Fibroblast of lung (primary cell): ENCODE measurements around the gene PLEKHA5. TPM values are rescaled to one million over a fixed set of nuclear protein-coding genes. Genes with fewer than 3 reads are reported as not detected.
A peak's percentile ranks its signal among the peaks of the same experiment; 100 is the strongest.

Experiments used
- DNase-seq, 2 donors: peaks; one replicate each; pipeline versions ENCODE4 v3.0.0 to v3.0.0-alpha.2; 2010; ENCODE audit warnings: low read depth in 2 of 2
- H2AFZ ChIP-seq: 2 replicates; pipeline ENCODE4 v1.5.1; 2012; ENCODE audit warnings: low read length, control low read depth, inconsistent platforms
- H3K27ac ChIP-seq: 2 replicates; pipeline ENCODE4 v1.5.1; 2011; ENCODE audit warnings: low read length, control low read depth; ENCODE audit not compliant: insufficient read depth
- H3K27me3 ChIP-seq: 2 replicates; pipeline ENCODE4 v1.5.1; 2011; ENCODE audit warnings: mild to moderate bottlenecking, low read length; ENCODE audit not compliant: control insufficient read depth, insufficient read depth
- H3K36me3 ChIP-seq: 2 replicates; pipeline ENCODE4 v1.5.1; 2011; ENCODE audit warnings: low read length; ENCODE audit not compliant: control insufficient read depth, insufficient read depth
- H3K4me1 ChIP-seq: 2 replicates; pipeline ENCODE4 v1.5.1; 2011; ENCODE audit warnings: low read length; ENCODE audit not compliant: control insufficient read depth, insufficient read depth; ENCODE audit errors: extremely low read depth
- H3K4me2 ChIP-seq: 2 replicates; pipeline ENCODE4 v1.5.1; 2011; ENCODE audit warnings: low read length, control low read depth; ENCODE audit not compliant: insufficient read depth; ENCODE audit errors: extremely low read depth
- H3K4me3 ChIP-seq, 4 experiments: fragments of 200-600 bp in 1 of 4; sonication (generic) in 1 of 4; replicated peaks in 1 of 4; 2 replicates each; pipeline ENCODE4 v1.5.1; 2011 to 2016; ENCODE audit warnings: low read length in 4 of 4, low read depth in 3 of 4, mild to moderate bottlenecking in 3 of 4, control low read depth in 2 of 4, inconsistent platforms in 1 of 4, mixed read lengths in 1 of 4; ENCODE audit not compliant: insufficient read depth in 1 of 4; ENCODE audit errors: control extremely low read depth in 1 of 4
- H3K79me2 ChIP-seq: 2 replicates; pipeline ENCODE4 v1.5.1; 2012; ENCODE audit warnings: mild to moderate bottlenecking, low read length, inconsistent platforms; ENCODE audit not compliant: control insufficient read depth, insufficient read depth
- H3K9ac ChIP-seq: 2 replicates; pipeline ENCODE4 v1.5.1; 2011; ENCODE audit warnings: mild to moderate bottlenecking, low read length, control low read depth; ENCODE audit not compliant: insufficient read depth
- H3K9me3 ChIP-seq: 2 replicates; pipeline ENCODE4 v1.5.1; 2012; ENCODE audit warnings: low read depth, low read length; ENCODE audit not compliant: control insufficient read depth, insufficient read depth
- H4K20me1 ChIP-seq: 2 replicates; pipeline ENCODE4 v1.5.1; 2011; ENCODE audit warnings: low read length; ENCODE audit not compliant: control insufficient read depth, insufficient read depth; ENCODE audit errors: extremely low read depth
- EZH2 ChIP-seq: IDR thresholded peaks from 2 replicates; pipeline ENCODE4 v1.5.1; 2012; ENCODE audit warnings: low read length, control low read depth, mild to moderate bottlenecking; ENCODE audit errors: missing control alignments
- polyA plus RNA-seq, 2 donors: library from polyadenylated mRNA; depleted of rRNA in 1 of 2; stranded (reverse) in 1 of 2; unstranded in 1 of 2; fragments of >200 nt; gene quantifications; 2 replicates each; pipeline ENCODE4 v1.2.1, GENCODE V29; 2011 to 2012; ENCODE audit warnings: missing spikeins in 1 of 2
- total RNA-seq: library from RNA; depleted of rRNA; stranded (reverse); fragments of >200 nt; gene quantifications from 2 replicates; pipeline ENCODE4 v1.2.1, GENCODE V29; 2014
- TF ChIP-seq, protein P1 (sequence below), 2 donors: IDR thresholded peaks in 1 of 2; conservative IDR thresholded peaks in 1 of 2; 1 replicate in 1 of 2; 2 replicates in 1 of 2; pipeline ENCODE4 v1.5.1; 2011 to 2012; ENCODE audit warnings: low read length in 2 of 2, control low read depth in 1 of 2, inconsistent platforms in 1 of 2, low read depth in 1 of 2, mild to moderate bottlenecking in 1 of 2

PLEKHA5 gene
- total and polyA plus RNA-seq, 2 donors (not counting 1 experiment from before 2014, with no cell fraction given): 15.5 to 50.4 TPM

- TF ChIP-seq, protein P1, sequence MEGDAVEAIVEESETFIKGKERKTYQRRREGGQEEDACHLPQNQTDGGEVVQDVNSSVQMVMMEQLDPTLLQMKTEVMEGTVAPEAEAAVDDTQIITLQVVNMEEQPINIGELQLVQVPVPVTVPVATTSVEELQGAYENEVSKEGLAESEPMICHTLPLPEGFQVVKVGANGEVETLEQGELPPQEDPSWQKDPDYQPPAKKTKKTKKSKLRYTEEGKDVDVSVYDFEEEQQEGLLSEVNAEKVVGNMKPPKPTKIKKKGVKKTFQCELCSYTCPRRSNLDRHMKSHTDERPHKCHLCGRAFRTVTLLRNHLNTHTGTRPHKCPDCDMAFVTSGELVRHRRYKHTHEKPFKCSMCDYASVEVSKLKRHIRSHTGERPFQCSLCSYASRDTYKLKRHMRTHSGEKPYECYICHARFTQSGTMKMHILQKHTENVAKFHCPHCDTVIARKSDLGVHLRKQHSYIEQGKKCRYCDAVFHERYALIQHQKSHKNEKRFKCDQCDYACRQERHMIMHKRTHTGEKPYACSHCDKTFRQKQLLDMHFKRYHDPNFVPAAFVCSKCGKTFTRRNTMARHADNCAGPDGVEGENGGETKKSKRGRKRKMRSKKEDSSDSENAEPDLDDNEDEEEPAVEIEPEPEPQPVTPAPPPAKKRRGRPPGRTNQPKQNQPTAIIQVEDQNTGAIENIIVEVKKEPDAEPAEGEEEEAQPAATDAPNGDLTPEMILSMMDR (conservative IDR thresholded peaks at IDR 0.05 in 1 of 2, IDR thresholded peaks at IDR 0.05 in 1 of 2; ENCODE audit: low read depth in 1 of 2, low read length in 2 of 2): no peak
- no peak for TF ChIP-seq EZH2
- Histone ChIP-seq H3K27ac (no peak overlapping the region), H3K4me1 (peaks cover 5% of the 10 kb centered on the region), H3K79me2 (no peaks in the 10 kb centered on the region), H3K9me3 (no peaks in the 10 kb centered on the region), H3K4me3 (no peak overlapping the region), H3K27me3 (no peaks in the 10 kb centered on the region), H2AFZ (no peak overlapping the region), H3K9ac (no peak overlapping the region), H3K4me2 (peak overlapping the region; percentile 56), H4K20me1 (no peaks in the 10 kb centered on the region), H3K36me3 (no peaks in the 10 kb centered on the region)
- peak; percentile 93 to 99 for DNase-seq
Observed at GRCh38 chr12:19273482-19274330, 144.2 kb downstream of the PLEKHA5 start.

DNA sequence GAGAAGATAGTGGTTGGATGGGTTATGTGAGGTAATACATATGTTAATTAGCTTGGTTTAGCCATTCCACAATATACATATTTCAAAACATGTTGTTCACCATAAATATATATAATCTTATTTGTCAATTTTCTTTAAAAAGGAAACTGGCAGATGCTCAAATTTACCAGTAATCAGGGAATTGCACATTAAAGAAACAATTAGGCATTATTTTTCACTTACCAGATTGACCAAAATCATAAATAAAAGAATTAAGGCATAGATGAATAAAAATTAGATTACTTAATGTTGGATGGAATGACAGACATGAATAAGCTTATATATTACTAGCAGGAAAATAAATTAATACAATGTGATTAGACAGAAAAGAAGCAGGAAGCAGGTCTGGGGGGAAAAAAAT, 147.2 kb downstream of the PLEKHA5 start:
- no peak overlapping the region for H3K27ac ChIP-seq
- H2AFZ ChIP-seq: no peak overlapping the region
- H3K4me1 ChIP-seq: peaks cover 5% of the 10 kb centered on the region
- no peak overlapping the region for H3K9ac ChIP-seq
- no peak for DNase-seq
- no peak for TF ChIP-seq EZH2
- TF ChIP-seq, protein P1 (conservative IDR thresholded peaks at IDR 0.05 in 1 of 2, IDR thresholded peaks at IDR 0.05 in 1 of 2; ENCODE audit: low read depth in 1 of 2, low read length in 2 of 2): no peak
- H3K4me2 ChIP-seq: no peak overlapping the region
- no peaks in the 10 kb centered on the region for H3K36me3 ChIP-seq
- no peaks in the 10 kb centered on the region for H3K79me2 ChIP-seq
- no peaks in the 10 kb centered on the region for H3K9me3 ChIP-seq
- no peak overlapping the region for H3K4me3 ChIP-seq
- no peaks in the 10 kb centered on the region for H4K20me1 ChIP-seq
- no peaks in the 10 kb centered on the region for H3K27me3 ChIP-seq

GRCh38 chr12:19277711-19278110, 148.2 kb downstream of the PLEKHA5 start:
- no peak for DNase-seq
- Histone ChIP-seq H3K4me1 (peaks cover 5% of the 10 kb centered on the region), H3K27ac (no peak overlapping the region)

More at GRCh38 chr12:19277711-19278110, 148.2 kb downstream of the PLEKHA5 start:
- H3K36me3 ChIP-seq: no peaks in the 10 kb centered on the region
- TF ChIP-seq, protein P1 (conservative IDR thresholded peaks at IDR 0.05 in 1 of 2, IDR thresholded peaks at IDR 0.05 in 1 of 2; ENCODE audit: low read depth in 1 of 2, low read length in 2 of 2): no peak
- TF ChIP-seq EZH2: no peak
- H3K79me2 ChIP-seq: no peaks in the 10 kb centered on the region
- H3K4me3 ChIP-seq: no peak overlapping the region
- H2AFZ ChIP-seq: no peak overlapping the region
- H3K27me3 ChIP-seq: no peaks in the 10 kb centered on the region
- no peaks in the 10 kb centered on the region for H4K20me1 ChIP-seq
- no peak overlapping the region for H3K9ac ChIP-seq
- H3K9me3 ChIP-seq: no peaks in the 10 kb centered on the region
- no peak overlapping the region for H3K4me2 ChIP-seq
